Skeletal muscle satellite cell (primary cell): ENCODE measurements around the gene FAM50A.

Experiments used
- H3K27me3 ChIP-seq: 2 replicates; pipeline ENCODE4 v1.7.0; 2013; ENCODE audit warnings: low read length; ENCODE audit not compliant: control insufficient read depth, insufficient read depth
- H3K36me3 ChIP-seq: 2 replicates; pipeline ENCODE4 v1.7.0; 2013; ENCODE audit warnings: mild to moderate bottlenecking, control low read depth, low read length; ENCODE audit not compliant: insufficient read depth
- H3K4me1 ChIP-seq: 2 replicates; pipeline ENCODE4 v1.7.0; 2013; ENCODE audit warnings: low read length; ENCODE audit not compliant: control insufficient read depth, insufficient read depth
- H3K4me2 ChIP-seq: 2 replicates; pipeline ENCODE4 v1.7.0; 2013; ENCODE audit warnings: mild to moderate bottlenecking, low read length
- H3K4me3 ChIP-seq: 2 replicates; pipeline ENCODE4 v1.7.0; 2013; ENCODE audit warnings: low read length
- H3K9ac ChIP-seq: 2 replicates; pipeline ENCODE4 v1.7.0; 2013; ENCODE audit warnings: mild to moderate bottlenecking, low read depth, low read length, moderate library complexity
- H3K9me3 ChIP-seq: replicated peaks from 2 replicates; pipeline ENCODE4 v1.7.0; 2013; ENCODE audit warnings: mild to moderate bottlenecking, control low read depth, low read length

Gene FAM50A

GRCh38 chrX:154470914-154471568, 27.1 kb downstream of the FAM50A start:
- H3K4me2 ChIP-seq = no peak overlapping the region
- no peak overlapping the region for H3K9ac ChIP-seq
- no peaks in the 10 kb centered on the region for H3K9me3 ChIP-seq
- H3K4me3 ChIP-seq = no peak overlapping the region
- peaks cover 51% of the 10 kb centered on the region for H3K36me3 ChIP-seq
- no peaks in the 10 kb centered on the region for H3K4me1 ChIP-seq
- no peaks in the 10 kb centered on the region for H3K27me3 ChIP-seq

- no peak overlapping the region for H3K9ac ChIP-seq
- H3K27me3 ChIP-seq = no peaks in the 10 kb centered on the region
- H3K4me3 ChIP-seq = no peak overlapping the region
- H3K9me3 ChIP-seq = no peaks in the 10 kb centered on the region
- no peaks in the 10 kb centered on the region for H3K4me1 ChIP-seq
- no peak overlapping the region for H3K4me2 ChIP-seq
- H3K36me3 ChIP-seq = peaks cover 51% of the 10 kb centered on the region
Measured at GRCh38 chrX:154471839-154472684, 28.1 kb downstream of the FAM50A start.

- H3K27me3 ChIP-seq = no peaks in the 10 kb centered on the region
- H3K36me3 ChIP-seq = peaks cover 48% of the 10 kb centered on the region
Measured at GRCh38 chrX:154472685-154473632, 29.0 kb downstream of the FAM50A start.

GRCh38 chrX:154473683-154474082, 29.7 kb downstream of the FAM50A start:
- Histone ChIP-seq H3K27me3 (no peaks in the 10 kb centered on the region), H3K4me3 (no peak overlapping the region), H3K36me3 (peaks cover 44% of the 10 kb centered on the region), H3K9ac (no peak overlapping the region), H3K9me3 (no peaks in the 10 kb centered on the region), H3K4me1 (peaks cover 6% of the 10 kb centered on the region), H3K4me2 (no peak overlapping the region)

More at GRCh38 chrX:154472685-154473632, 29.0 kb downstream of the FAM50A start:
- Histone ChIP-seq H3K9ac (no peak overlapping the region), H3K4me3 (no peak overlapping the region), H3K9me3 (no peaks in the 10 kb centered on the region), H3K4me2 (no peak overlapping the region), H3K4me1 (peaks cover 3% of the 10 kb centered on the region)

GRCh38 chrX:154476821-154477220, 32.9 kb downstream of the FAM50A start:
- Histone ChIP-seq H3K9me3 (no peaks in the 10 kb centered on the region), H3K4me1 (peaks cover 12% of the 10 kb centered on the region), H3K27me3 (no peaks in the 10 kb centered on the region), H3K9ac (no peak overlapping the region), H3K4me2 (no peak overlapping the region), H3K4me3 (no peak overlapping the region), H3K36me3 (peaks cover 14% of the 10 kb centered on the region)

GRCh38 chrX:154477891-154478477, 34.0 kb downstream of the FAM50A start:
- peaks cover 12% of the 10 kb centered on the region for H3K4me1 ChIP-seq
- peak overlapping the region; percentile 72 for H3K4me3 ChIP-seq
- no peaks in the 10 kb centered on the region for H3K9me3 ChIP-seq
- H3K4me2 ChIP-seq = peak overlapping the region; percentile 74
- peak overlapping the region; percentile 69 for H3K9ac ChIP-seq
- H3K27me3 ChIP-seq = no peaks in the 10 kb centered on the region
- peaks cover 12% of the 10 kb centered on the region for H3K36me3 ChIP-seq

- H3K4me2 ChIP-seq = peak within 1 kb of the TSS; percentile 74
- peak within 1 kb of the TSS; percentile 72 for H3K4me3 ChIP-seq
- H3K9ac ChIP-seq = peak within 1 kb of the TSS; percentile 69
- no peaks in the 10 kb centered on the region for H3K9me3 ChIP-seq
- H3K4me1 ChIP-seq = peaks cover 12% of the 10 kb centered on the region
- H3K36me3 ChIP-seq = peaks cover 11% of the 10 kb centered on the region
- no peaks in the 10 kb centered on the region for H3K27me3 ChIP-seq
Measured at GRCh38 chrX:154478728-154479622, 35.0 kb downstream of the FAM50A start, which contains the start of gene LAGE3. TSS of gene LAGE3 (minus strand) at chrX:154479281. CDS start at chrX:154478915, 366 bp downstream.

- Histone ChIP-seq H3K36me3 (peaks cover 13% of the 10 kb centered on the region), H3K4me3 (no peak overlapping the region), H3K9ac (no peak overlapping the region), H3K27me3 (no peaks in the 10 kb centered on the region), H3K9me3 (no peaks in the 10 kb centered on the region), H3K4me2 (no peak overlapping the region), H3K4me1 (peaks cover 29% of the 10 kb centered on the region)
Measured at GRCh38 chrX:154481195-154481594, 37.3 kb downstream of the FAM50A start.

GRCh38 chrX:154481911-154482601, 38.1 kb downstream of the FAM50A start:
- no peaks in the 10 kb centered on the region for H3K27me3 ChIP-seq
- H3K9me3 ChIP-seq = no peaks in the 10 kb centered on the region

GRCh38 chrX:154482786-154483185, 38.8 kb downstream of the FAM50A start:
- Histone ChIP-seq H3K36me3 (peaks cover 15% of the 10 kb centered on the region), H3K9me3 (no peaks in the 10 kb centered on the region), H3K4me2 (no peak overlapping the region), H3K27me3 (no peaks in the 10 kb centered on the region), H3K4me1 (peaks cover 35% of the 10 kb centered on the region), H3K4me3 (no peak overlapping the region), H3K9ac (no peak overlapping the region)

More at GRCh38 chrX:154481911-154482601, 38.1 kb downstream of the FAM50A start:
- Histone ChIP-seq H3K4me3 (no peak overlapping the region), H3K9ac (no peak overlapping the region), H3K36me3 (peaks cover 13% of the 10 kb centered on the region), H3K4me1 (peaks cover 33% of the 10 kb centered on the region), H3K4me2 (no peak overlapping the region)
